HTR-8/SVneo (cell line): ENCODE results near the gene TBX4.
A peak's percentile ranks its signal among the peaks of the same experiment; 100 is the strongest.
"Not testable (repeated sequence)": the region's sequence is repeated elsewhere in the genome, so short reads cannot be mapped to it uniquely, and the experiment has no call there.

Experiments used
- DNase-seq: peaks from one replicate; pipeline ENCODE4 v3.0.0; 2011; ENCODE audit warnings: low spot score, mixed read lengths; ENCODE audit not compliant: insufficient read length
- FAIRE-seq: peaks from 2 replicates; lab custom pipeline; 2011; peaks lifted over from hg19 to GRCh38; lab: Jason Lieb, UNC

Gene TBX4

DNA sequence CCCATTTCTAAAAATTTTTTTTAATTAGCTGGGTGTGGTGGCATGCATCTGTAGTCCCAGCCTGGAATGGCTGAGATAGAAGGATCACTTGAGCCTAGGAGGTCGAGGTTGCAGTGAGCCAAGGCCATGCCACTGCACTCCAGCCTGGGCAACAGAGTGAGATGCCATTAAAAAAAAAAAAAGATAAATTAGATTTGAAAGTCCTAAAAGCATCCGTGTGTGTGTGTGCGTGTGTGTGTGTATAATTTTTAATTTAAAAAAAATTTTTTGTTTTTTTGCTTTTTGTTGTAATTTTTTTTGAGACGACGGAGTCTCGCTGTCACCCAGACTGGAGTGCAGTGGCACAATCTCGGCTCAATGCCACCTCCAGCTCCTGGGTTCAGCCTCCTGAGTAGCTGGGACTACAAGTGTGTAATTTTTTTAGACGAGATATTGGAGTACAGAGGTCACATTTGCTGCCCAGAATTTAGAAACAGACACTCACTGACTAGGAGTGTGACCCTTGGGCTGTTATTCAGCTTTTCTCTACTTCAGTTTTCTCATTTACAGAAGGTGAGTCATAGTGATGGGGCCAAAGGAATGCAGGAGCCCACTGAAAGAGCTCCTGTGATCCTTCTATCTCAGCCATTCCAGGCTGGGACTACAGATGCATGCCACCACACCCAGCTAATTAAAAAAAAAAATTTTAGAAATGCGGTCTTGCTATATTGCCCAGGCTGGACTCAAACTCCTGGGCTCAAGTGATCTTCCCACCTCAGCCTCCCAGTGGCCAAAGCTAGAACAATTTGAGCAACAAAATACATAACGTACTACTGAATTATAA lies 25.5 kb upstream of the TBX4 start:
- FAIRE-seq (peak; percentile 49), DNase-seq (peak; percentile 81)

DNA sequence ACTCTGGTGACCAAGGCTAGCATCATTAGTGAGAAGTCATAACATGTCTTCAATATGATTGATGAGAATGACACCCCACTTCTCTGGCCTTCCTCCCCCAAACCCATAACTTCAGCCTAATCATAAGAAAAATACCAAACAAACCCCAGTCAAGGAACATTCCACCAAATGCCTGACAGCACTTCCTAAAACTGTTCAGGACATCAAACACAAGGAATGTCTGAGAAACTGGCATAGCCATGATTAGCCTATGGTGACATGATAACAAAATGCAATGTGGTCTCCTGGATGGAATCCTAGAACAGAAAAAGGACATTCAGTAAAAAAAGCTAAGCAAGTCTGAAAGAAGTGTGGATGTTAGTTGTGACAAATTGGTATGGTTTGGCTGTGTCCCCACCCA lies 24.7 kb upstream of the TBX4 start:
- DNase-seq (no peak), FAIRE-seq (peak; percentile 62)

DNA sequence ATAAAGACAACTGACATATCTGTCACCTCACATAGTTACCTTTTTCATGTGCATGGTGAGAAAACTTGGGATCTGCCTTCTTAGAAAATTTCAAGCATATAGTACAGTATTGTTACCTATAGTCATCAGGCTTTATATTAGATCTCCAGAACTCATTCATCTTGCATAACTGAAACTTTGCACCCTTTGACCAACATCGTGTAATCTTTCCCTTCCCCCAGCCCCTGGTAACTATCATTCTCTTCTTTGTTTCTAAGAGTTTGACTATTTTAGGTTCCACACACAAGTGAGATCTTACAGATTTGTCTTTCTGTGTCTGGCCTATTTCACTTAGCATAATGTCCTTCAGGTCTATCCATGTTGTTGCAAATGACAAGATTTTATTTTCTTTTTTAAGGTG lies 22.9 kb upstream of the TBX4 start:
- DNase-seq: no peak
- no peak for FAIRE-seq

DNA sequence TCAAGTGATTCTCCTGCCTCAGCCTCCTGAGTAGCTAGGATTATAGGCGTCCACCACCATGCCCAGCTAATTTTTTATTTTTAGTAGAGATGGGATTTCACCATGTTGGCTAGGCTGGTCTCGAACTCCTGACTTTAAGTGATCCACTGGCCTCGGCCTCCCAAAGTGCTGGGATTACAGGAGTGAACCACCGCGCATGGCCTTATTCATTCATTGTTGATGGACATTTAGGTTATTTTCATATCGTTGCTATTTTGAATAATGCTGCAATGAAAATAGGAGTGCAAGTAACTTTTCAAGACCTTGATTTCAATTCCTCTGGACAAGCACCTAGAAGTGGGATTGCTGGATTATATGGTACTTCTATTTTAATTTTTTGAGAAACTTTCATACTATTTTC lies 22.4 kb upstream of the TBX4 start:
- not testable (repeated sequence) for FAIRE-seq, DNase-seq

DNA sequence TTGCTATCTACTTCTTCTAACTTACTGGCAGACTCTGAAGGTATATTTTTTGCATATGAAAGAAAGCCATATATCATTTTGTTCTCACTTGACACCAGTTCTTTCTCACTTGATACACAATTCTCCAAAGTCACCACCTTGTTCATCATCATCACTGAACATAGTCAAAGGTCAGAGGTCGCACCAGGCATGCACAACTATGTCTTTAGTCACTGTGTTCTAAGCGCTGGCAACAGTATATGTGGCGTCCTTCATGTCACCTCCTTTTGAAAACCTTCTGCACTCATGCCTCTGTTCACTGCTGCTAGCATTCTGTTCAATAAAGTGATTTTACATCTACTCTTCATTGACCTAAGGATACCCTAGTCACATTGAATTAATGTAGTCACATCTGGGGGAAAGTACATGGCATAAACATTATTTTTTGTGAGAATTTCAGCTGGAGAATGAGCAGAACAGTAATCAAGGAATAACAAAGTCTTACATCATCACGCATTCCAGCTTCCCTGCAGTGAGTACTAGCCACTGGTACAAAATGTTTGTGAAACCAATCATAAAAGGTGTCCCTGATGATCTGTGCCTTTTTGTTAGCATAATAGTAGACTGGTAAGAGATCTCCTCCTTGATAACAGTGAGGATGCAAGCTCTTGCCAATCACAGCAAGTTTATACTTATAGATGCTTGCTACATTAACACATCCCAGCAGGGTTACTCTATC lies 20.5 kb upstream of the TBX4 start:
- DNase-seq (no peak), FAIRE-seq (peak; percentile 88)

DNA sequence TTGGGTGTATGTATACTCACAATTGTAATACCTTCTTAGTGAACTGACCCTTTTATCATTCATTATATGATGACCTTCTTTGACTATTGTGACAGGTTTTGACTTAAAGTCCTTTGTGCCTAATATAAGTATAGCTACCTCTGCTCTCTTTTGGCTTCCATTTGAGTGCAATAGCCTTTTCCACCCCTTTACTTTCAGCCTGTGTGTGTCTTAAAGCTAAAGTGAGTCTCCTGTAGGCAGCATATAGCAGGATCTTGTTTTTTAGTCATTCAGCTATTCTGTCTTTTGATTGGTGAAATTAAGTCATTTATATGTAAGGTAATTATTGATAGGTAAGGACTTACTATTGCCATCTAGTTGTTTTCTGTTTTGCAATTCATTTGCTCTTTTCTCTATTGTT lies 15.9 kb upstream of the TBX4 start:
- FAIRE-seq (peak; percentile 36), DNase-seq (no peak)

DNA sequence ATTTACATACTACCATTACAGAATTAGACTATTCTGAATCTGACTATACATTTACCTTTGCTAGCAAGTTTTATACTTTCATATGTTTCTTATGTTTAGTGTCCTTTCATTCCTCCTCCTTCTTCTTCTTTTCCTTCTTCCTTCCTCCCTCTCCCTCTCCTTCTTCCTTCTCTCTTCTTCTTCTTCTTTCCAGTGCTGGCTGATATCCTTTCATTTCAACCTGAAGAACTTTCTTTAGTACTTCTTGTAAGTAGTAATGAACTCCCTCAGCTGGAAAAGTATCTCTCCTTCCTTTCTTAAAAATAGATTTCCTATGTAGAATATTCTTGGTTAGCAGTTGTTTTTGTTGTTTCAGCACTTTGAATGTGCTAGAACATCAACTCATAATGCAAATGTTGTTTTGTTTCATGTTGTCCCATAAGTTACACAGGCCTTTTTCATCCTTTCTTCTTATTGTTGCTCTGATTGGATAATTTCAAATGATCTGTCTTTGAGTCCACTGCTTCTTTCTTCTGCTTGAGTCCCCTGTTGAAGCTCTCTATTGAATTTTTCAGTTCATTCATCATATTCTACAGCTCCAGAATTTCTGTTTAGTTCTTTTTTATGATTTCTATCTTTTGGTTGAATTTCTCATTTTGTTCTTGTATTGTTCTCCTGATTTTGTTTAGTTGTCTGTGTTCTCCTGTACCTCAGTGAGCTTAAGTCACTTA lies 15.1 kb upstream of the TBX4 start:
- no peak for DNase-seq
- FAIRE-seq: no peak

DNA sequence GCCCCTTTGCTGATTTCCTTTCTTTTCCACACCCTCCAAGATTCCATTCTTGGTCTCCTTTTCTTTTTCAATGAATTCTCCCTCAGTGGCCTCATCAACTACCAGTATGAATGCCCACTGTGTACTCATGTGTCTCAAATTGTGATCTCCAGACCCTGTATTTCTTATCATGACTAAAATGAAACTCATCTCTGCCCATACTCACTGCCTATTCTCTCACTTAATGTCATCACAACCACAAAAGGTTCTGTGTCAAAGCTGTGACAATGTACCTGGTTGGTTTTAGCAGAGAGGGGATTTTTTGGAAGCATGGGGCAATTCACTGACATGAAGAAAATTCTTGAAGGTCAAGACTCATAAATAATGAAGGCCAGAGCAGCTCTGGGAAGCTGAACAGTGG lies 11.5 kb upstream of the TBX4 start:
- FAIRE-seq (no peak), DNase-seq (no peak)

DNA sequence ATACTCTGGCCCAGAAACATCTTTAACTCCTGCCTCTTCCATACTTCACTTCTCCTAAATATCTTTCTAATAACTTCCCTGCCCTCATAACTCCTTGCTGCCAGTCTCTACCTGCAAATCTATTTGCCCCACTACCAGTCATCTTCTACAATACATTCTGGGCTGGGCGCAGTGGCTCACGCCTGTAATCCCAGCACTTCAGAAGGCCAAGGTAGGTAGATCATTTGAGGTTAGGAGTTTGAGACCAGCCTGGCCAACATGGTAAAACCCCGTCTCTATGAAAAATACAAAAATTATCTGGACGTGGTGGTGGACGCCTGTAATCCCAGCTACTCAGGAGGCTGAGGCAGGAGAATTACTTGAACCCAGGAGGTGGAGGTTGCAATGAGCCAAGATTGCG lies 10.7 kb upstream of the TBX4 start:
- DNase-seq, FAIRE-seq: not testable (repeated sequence)

DNA sequence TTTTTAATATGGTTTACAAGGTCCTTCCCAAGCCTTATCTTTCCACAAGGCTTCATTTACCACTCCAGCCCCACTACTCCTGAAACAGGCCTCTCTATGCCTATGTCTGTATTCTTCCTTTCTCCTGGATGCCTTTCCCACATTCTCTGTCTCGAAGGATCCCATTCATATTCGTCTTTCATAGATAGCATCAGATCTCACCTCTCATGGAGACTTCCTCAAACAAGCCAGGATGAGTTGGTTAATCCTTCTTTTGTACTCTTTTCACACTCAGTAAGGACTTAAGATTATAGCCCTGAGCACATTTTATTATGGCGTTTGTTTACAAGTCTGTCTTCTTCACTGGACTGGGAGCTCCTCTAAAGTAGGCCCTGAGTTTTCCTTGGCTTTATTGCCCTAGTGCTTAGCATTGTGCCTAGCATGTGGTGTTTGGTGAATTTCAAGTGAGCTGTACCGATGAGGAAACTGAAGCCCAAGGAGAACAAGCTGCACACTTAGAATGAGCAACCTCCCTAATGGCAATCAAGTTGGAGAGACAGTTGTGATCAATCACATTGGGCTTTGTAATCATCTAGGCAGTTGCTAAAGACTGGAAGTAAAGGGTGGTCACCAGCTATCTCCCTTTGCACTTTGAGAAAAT lies 10.0 kb upstream of the TBX4 start:
- FAIRE-seq (peak; percentile 80), DNase-seq (no peak)

DNA sequence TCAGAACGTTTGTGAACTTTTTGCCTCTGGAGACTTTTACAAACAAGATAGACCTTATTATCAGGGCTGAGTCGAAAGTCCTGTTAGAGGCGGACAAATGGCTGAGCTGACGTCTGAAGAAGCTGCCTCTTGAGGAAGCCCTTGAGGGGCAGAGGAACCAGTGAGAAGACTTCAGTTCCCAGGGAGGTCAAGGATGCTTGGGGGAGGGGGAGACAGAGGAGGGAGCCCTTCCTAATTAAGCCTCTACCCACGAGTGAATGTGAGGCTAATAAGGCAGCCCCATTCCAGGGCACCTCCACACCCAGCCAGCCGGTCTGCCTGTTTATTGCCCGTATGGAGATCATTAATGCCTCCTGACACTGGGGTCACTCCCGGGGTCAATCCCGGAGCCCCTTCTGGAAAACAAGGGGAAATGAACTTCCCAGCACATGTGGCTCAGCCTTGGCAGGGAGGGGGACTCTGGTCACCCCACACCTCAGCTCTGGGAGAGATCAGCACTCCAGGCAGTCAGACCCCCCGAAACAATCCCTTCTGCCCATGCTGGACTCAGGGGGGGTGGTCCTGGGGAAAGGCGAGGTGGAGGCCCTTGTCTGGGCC lies 9.2 kb upstream of the TBX4 start:
- no peak for FAIRE-seq

DNA sequence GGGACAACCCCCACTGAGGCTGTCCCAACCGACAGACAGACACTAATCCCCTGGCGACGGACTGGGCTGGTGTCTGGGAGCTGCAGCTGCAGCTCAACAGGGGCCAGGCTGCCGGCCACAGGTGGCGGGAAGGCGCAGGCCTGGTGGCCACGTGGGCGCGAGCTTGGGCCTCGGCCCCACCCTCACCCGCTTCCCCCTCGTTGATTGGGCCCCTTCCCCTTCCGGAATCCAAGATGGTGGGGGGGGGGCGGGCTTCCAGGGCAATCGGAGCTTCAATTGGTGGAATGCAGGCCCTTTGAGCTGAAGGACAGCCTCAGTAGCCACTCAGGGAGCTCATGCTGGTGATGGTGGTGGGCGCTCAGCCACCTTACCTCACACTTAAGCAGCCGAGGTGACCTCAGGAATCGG lies 8.7 kb upstream of the TBX4 start:
- peak; percentile 20 for FAIRE-seq
- no peak for DNase-seq

More for the DNA sequence above, 9.2 kb upstream of the TBX4 start:
- no peak for DNase-seq

DNA sequence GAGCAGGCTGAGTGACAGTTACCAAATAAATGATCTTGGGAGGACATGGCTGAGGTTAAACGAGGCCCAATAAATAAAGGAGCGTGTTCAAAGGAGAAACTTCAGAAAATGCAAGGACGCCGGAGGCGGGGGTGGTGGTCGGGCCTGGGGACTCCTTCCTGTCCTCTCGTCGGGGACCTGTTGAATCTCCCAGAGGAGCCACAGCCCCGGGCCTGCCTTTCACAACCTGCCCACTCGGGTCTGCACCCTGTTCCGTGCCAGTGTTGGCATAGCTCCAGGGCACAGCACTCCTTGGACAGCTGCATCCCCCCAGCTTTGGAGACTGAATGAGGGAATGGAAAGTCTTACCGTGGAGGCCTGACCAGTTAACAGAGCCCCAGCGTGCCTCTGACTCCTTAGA lies 8.1 kb upstream of the TBX4 start:
- FAIRE-seq: no peak
- no peak for DNase-seq

DNA sequence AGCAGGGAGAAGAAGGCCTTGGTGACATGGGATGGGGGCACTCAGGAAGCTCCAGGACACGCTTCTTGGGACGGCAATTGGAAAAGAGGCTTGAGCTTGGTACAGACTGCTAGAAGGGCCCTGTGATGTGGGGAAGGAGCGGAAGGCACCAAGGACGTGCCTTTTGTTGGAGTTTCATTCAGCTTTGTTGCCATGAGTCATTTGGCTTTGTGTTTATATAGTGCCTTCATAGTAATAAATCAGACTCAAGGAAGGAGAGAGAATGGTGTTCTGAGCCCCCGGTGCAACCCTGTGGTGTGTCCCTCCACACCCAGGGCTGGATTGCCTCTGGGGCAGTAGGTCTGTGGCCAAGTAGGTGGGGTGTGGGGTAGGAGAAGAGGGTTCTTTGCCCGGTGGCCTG lies 7.4 kb upstream of the TBX4 start:
- FAIRE-seq: peak; percentile 97
- peak; percentile 86 for DNase-seq

DNA sequence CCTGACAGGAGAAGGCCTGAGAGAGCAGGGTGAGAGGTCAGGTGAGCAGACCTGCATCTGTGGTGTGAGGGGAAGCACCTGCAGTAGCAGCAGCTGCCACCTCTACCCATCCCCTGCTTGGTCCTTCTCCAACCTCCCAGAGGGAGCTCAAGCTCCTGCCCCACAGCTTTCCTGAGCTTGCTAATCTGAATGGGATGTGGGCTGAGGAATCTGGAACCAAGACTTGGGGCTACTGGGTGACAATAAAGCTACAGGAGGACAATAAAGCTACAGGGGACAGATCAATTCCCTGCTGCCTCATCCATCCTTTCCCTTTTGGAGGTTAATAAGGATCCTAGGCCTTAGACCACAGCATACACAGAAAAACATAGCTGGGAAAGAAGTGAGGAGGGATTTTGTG lies 4.9 kb upstream of the TBX4 start:
- FAIRE-seq (no peak), DNase-seq (no peak)

DNA sequence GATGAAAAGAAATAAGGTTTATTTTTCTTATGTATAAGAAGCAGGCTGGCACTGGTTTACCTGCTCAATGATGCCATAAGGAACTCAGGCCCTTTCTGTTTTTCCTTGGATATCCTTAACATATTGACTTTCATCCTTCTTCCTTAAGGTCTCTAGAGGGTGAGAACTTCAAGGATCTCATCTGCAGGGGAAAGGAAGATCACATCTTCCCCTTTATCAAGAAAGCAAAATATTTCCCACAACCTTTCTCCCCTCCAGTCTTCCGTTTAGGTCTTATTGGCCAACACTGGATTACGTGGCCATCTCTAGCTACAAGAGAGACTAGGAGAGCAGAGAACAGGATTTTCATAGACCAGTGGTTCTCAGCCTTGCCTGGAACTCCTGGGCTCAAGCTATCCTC lies 4.2 kb upstream of the TBX4 start:
- no peak for DNase-seq
- no peak for FAIRE-seq

DNA sequence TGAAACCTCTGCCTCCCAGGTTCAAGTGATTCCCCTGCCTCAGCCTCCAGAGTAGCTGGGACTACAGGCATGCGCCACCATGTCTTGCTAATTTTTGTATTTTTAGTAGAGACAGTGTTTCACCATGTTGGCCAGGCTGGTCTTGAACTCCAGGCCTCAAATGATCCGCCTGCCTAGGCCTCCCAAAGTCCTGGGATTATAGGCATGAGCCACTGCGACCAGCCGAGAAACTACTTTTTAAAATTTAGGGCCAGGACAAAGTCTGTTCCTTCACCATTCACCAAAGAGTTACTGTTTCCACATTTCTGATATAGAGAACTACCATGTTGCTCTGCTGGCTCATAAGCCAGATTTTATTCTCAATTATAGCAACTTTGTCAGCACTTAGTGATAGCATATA lies 3.1 kb upstream of the TBX4 start:
- not testable (repeated sequence) for FAIRE-seq

DNA sequence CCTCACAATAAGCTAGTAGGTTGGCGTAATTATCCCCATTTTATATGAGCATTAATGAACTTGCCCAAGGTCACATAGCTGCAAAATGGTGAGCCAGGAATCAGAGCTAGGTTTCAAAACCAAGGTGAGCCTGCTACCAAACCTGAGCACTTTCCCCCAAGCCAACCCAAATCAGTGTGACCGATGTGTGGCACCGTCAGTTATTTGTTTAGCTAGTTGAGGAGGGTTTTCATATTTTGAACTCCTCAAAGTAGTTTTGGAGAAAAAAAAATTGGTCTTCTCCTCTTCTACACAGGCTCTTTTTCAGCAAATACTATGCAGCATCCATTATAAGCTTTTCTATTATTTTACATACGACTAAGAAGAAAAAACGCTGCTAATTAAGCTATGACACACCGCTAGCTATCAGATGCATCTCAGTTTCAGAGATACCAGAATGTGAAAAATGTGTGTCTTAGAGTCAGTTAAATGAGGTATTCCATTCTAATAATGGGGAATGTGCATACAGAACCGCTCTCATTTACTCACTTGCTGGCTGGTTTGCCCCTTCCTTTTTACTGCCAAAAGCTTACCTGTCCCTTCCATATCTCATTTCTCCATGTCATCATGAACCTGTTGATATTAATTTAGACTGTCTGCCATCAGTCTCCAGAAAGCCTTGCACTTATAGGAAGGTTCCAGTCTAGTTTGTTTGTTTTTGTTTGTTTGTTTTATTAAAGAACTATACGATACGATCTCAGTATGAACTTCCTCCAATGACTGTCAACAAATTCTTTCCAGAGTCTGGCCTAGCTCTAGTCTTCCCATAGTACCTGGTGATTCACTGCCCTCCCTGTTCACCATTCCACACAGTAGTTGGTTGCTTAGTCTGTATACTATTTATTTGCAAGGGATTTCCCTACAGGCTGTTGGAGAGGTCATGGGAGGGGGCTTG lies 2.2 kb upstream of the TBX4 start:
- FAIRE-seq (no peak), DNase-seq (no peak)

More for the DNA sequence above, 3.1 kb upstream of the TBX4 start:
- not testable (repeated sequence) for DNase-seq
